Hepatocyte (in vitro differentiated cells): ENCODE measurements around the gene ING1.

Experiments
- EZH2 ChIP-seq: fragments of 200-600 bp; sonication (generic); IDR thresholded peaks from 2 replicates; pipeline ENCODE4 v1.6.1; 2016; ENCODE audit warnings: antibody characterized with exemption, mild to moderate bottlenecking, borderline replicate concordance
- TF ChIP-seq, protein P1 (sequence below): fragments of 200-600 bp; sonication (generic); IDR thresholded peaks from 2 replicates; pipeline ENCODE4 v1.5.1; 2016; ENCODE audit warnings: antibody characterized with exemption, mild to moderate bottlenecking; ENCODE audit not compliant: poor library complexity

DNA sequence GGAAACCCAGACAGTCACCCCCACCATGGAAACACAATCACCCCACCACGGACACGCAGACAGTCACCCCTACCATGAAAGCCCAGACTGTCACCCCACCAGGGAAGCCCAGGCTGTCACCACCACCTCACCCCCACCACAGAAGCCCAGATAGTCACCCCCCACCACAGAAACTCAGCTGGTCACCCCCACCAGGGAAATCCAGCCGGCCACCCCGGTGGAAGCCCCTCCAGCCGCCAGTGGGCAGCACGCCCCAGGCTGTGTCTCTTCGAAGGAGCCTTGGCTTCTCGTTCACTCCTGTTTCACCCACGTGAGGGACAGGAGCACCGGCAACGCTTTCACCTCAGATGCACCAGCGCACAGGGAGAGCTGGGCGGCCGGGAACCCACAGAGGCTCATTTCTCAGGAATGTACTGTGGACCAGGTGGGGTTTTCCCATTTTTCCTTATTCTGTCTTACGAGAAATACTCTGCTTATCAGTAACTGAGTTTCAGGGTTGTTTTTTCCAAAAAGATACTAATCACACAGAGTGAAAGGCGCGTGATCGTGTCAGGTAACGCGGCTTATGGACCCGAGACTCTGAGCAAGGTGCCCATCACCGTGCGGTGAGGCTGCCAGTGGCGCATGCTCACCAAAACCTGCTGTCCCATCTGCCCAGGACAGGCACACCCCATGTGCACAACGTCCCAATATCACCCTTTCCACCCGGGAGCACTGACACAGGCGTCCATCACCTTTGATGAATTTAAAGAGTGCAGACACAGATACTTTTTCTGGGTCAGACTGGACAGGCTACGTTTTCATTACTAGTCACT lies 35.6 kb upstream of the ING1 start:
- TF ChIP-seq, protein P1, sequence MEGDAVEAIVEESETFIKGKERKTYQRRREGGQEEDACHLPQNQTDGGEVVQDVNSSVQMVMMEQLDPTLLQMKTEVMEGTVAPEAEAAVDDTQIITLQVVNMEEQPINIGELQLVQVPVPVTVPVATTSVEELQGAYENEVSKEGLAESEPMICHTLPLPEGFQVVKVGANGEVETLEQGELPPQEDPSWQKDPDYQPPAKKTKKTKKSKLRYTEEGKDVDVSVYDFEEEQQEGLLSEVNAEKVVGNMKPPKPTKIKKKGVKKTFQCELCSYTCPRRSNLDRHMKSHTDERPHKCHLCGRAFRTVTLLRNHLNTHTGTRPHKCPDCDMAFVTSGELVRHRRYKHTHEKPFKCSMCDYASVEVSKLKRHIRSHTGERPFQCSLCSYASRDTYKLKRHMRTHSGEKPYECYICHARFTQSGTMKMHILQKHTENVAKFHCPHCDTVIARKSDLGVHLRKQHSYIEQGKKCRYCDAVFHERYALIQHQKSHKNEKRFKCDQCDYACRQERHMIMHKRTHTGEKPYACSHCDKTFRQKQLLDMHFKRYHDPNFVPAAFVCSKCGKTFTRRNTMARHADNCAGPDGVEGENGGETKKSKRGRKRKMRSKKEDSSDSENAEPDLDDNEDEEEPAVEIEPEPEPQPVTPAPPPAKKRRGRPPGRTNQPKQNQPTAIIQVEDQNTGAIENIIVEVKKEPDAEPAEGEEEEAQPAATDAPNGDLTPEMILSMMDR = no peak
- no peak for TF ChIP-seq EZH2
